ENCODE data around the gene ARL15.

The ARL15 gene

GRCh38 chr5:54160329-54160728, 150.0 kb downstream of the ARL15 start:
- H3K4me3 ChIP-seq (ENCODE audit: low read depth, low read length): no peak overlapping the region
- DNase-seq (ENCODE audit: low read depth): no peak
- TF ChIP-seq CTCF (IDR thresholded peaks at IDR 0.05; ENCODE audit: low read depth, low read length, missing control alignments): no peak
- in situ Hi-C loops (cut with HindIII; ENCODE audit: low sequenced_read_pairs): no loop called here

- TF ChIP-seq CTCF (IDR thresholded peaks at IDR 0.05; ENCODE audit: low read depth, low read length, missing control alignments): no peak
- no peak for DNase-seq (ENCODE audit: low read depth)
- no peak overlapping the region for H3K4me3 ChIP-seq (ENCODE audit: low read depth, low read length)
- in situ Hi-C loops (cut with HindIII; ENCODE audit: low sequenced_read_pairs): no loop called here
Measured at GRCh38 chr5:54159893-54160195, 150.5 kb downstream of the ARL15 start.

- DNase-seq (ENCODE audit: low read depth): no peak
- no peak overlapping the region for H3K4me3 ChIP-seq (ENCODE audit: low read depth, low read length)
- in situ Hi-C loops (cut with HindIII; ENCODE audit: low sequenced_read_pairs): no loop called here
- no peak for TF ChIP-seq CTCF (IDR thresholded peaks at IDR 0.05; ENCODE audit: low read depth, low read length, missing control alignments)
Measured at GRCh38 chr5:54159153-54159892, 151.1 kb downstream of the ARL15 start.

- H3K4me3 ChIP-seq (ENCODE audit: low read depth, low read length): no peak overlapping the region
- in situ Hi-C loops (cut with HindIII; ENCODE audit: low sequenced_read_pairs): no loop called here
- no peak for DNase-seq (ENCODE audit: low read depth)
- TF ChIP-seq CTCF (IDR thresholded peaks at IDR 0.05; ENCODE audit: low read depth, low read length, missing control alignments): no peak
Measured at GRCh38 chr5:54156577-54156976, 153.8 kb downstream of the ARL15 start.

- no peak for TF ChIP-seq CTCF (IDR thresholded peaks at IDR 0.05; ENCODE audit: low read depth, low read length, missing control alignments)
- no peak overlapping the region for H3K4me3 ChIP-seq (ENCODE audit: low read depth, low read length)
- in situ Hi-C loops (cut with HindIII; ENCODE audit: low sequenced_read_pairs): no loop called here
- no peak for DNase-seq (ENCODE audit: low read depth)
Measured at GRCh38 chr5:54150841-54151240, 159.5 kb downstream of the ARL15 start.

GRCh38 chr5:54148858-54149257, 161.5 kb downstream of the ARL15 start:
- no peak overlapping the region for H3K4me3 ChIP-seq (ENCODE audit: low read depth, low read length)
- TF ChIP-seq CTCF (IDR thresholded peaks at IDR 0.05; ENCODE audit: low read depth, low read length, missing control alignments): no peak
- in situ Hi-C loops (cut with HindIII; ENCODE audit: low sequenced_read_pairs): no loop called here
- DNase-seq (ENCODE audit: low read depth): no peak

All from astrocyte of the cerebellum (primary cell).